ENCODE data around the gene MYO1C.

DNA sequence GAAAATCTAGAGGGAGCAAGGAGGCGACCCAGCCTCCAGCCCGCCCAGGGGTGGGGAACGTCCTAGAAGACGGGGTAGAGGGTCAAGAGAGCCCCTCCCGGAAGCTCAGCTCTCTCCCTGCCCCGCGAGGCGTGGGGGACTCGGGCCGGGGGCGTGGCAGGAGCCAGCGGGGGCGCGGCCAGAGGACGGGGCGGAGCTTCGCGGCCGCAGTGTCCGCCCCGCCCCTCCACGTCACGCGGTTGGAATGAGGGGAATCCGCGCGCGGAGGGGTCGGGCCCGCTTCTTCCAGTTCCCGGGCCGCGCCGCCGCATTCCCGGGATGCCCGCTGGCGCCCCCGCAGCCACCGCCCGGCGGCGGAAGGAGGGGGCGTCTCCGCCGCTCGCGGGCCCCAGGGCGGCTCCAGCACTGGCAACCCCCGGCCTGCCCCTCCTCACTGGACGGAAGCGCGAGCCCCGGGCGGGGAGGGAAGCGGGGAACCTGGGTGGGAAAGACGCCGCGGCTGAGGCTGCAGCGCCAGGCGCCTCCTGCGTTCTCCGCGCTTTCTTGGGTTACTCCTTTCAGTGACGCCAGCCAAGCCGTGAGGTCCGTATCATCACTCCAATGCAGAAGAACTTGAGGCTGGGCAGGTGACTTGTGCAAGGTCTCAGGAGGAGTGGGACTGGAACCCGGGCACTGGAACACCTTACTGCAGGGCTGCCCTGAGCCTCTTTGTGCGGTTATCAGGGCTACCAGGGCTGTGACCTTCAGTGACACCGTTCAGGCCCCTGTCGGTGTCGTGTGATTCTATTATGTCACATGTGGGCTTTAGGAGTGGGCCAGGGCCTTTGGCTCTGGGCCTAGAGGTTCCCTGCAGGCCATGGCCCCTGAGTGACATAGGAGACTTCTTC is 4.3 kb downstream of the MYO1C start:
- no peak for TF ChIP-seq CTCF (IDR thresholded peaks at IDR 0.05; ENCODE audit: poor library complexity, severe bottlenecking)
- no peak for TF ChIP-seq TAF1 (IDR thresholded peaks at IDR 0.05; ENCODE audit: low read depth)
- TF ChIP-seq MXI1 (conservative IDR thresholded peaks at IDR 0.05; ENCODE audit: poor library complexity, severe bottlenecking), result peak; percentile 35
- no peak for TF ChIP-seq EZH2 (IDR thresholded peaks at IDR 0.05; ENCODE audit: borderline replicate concordance, insufficient read depth, low read length, poor library complexity, severe bottlenecking)
- TF ChIP-seq POLR2AphosphoS5 (IDR thresholded peaks at IDR 0.05), result no peak
- TF ChIP-seq REST (IDR thresholded peaks at IDR 0.05; ENCODE audit: borderline replicate concordance), result no peak

Data from neural cell (in vitro differentiated cells).